CD4-positive, alpha-beta T cell treated with Interleukin-2 at 100 ng/mL for 4 hours (primary cell): Measurements from ENCODE around the gene EPS15.

Source experiments
- DNase-seq: peaks from one replicate; pipeline ENCODE4 v3.0.0-alpha.2; 2020; ENCODE audit warnings: low spot score

The EPS15 gene

DNA sequence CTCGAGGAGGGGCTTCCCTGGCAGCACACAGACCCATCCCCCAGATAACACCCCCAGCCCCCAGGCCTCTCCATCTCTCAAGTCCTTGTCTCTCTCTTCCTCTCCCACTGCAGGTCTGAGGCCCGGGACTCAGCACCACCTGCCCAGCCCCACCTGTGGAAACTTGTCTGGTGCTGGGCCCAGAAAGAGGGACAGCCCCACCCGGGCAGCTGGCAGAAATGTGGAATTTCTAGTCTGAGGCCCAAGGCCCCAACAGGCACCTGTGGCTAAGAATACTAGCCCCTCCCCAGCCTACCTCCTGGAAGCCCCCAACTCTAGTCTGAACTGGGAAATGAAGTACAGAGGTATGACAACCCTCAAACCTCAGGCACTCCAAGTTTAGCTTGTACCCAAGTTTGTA is 204.1 kb downstream of the EPS15 start:
- DNase-seq = no peak

GRCh38 chr1:51313961-51314777 is 204.9 kb downstream of the EPS15 start:
- DNase-seq = no peak

GRCh38 chr1:51313268-51313852 is 205.7 kb downstream of the EPS15 start:
- DNase-seq = no peak

GRCh38 chr1:51312718-51313117 is 206.3 kb downstream of the EPS15 start:
- no peak for DNase-seq

DNA sequence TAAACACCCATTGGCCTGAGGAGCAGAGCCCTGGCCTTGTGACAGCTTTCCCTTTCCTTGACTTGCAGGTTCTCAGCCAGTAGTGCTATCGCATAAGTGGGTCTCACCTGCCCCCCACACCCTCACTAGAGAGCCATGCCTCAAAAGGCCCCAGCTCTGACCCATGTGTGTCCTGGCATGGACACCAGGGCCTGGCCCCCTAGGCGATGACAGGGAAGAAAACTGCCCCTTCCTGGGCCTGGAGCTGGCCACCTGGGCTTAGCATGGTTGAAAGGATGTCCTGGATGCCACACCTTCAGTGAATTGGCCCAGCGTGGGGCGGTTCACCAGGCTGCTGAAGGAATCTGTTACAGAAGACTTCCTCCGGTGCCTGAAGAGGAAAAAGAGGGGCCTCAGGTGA is 207.2 kb downstream of the EPS15 start:
- DNase-seq = no peak

DNA sequence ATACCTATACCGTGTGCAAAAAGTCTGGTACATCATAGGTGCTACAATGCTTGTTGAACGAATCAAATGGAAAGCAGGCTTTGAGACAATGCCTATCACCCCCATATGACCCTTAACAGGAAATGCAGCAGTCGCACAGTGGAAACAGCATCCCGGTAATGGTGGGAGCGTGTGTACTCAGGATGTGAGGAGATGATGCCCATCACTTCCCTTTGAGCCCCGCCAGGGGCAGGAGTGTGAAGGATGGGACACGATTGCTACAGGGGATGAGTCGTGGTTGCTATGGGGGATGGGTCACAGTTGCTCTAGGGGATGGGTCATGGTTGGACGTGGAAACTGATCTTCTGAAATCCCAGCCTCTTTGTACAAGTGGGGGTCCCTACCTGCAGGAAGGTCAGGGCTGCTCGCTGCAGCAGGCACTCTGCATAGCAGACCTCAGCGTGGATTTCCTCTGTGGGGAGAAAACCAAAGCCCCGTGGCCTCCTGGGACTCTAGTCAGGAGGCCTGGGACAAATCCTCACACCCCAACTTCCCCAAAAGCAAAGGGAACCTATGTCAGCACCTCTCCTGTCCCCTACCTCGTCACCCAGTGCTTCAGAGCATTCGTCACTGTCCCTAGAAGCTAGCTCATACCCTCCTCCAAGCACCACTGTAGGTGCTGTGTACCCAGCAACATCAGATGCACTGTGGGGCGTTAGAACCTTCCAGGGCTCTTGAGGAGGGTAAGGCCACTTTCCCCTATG is 208.0 kb downstream of the EPS15 start:
- no peak for DNase-seq

GRCh38 chr1:51309291-51309690 is 209.8 kb downstream of the EPS15 start:
- DNase-seq = no peak

GRCh38 chr1:51308636-51309035 is 210.4 kb downstream of the EPS15 start:
- no peak for DNase-seq

GRCh38 chr1:51306950-51307349 is 212.1 kb downstream of the EPS15 start:
- DNase-seq = no peak

- no peak for DNase-seq
Observed at GRCh38 chr1:51305371-51305823, 213.7 kb downstream of the EPS15 start.

- no peak for DNase-seq
Observed at GRCh38 chr1:51304360-51304759, 214.7 kb downstream of the EPS15 start.
